Uterus (tissue), 4 donors: Measurements from ENCODE around the gene FBXO34. TPM values are rescaled to one million over a fixed set of nuclear protein-coding genes. Genes with fewer than 3 reads are reported as not detected.

ENCODE experiments used
- DNase-seq, 2 donors: peaks; one replicate each; pipeline ENCODE4 v3.0.0-alpha.2; 2019 to 2020
- H3K27ac ChIP-seq, 2 donors: fragments of 200-600 bp; sonication (generic); 1 replicate in 1 of 2; 2 replicates in 1 of 2; pipeline ENCODE4 v1.5.1; 2016 to 2018
- H3K27me3 ChIP-seq, 2 donors: fragments of 200-600 bp; sonication (generic); one replicate each; pipeline ENCODE4 v1.5.1; 2018 to 2019; ENCODE audit warnings: control low read depth in 1 of 2
- H3K36me3 ChIP-seq, 2 donors: fragments of 200-600 bp; sonication (generic); one replicate each; pipeline ENCODE4 v1.5.1; 2019; ENCODE audit warnings: control low read depth in 1 of 2
- H3K4me1 ChIP-seq, 2 donors: fragments of 200-600 bp; sonication (generic); one replicate each; pipeline ENCODE4 v1.5.1; 2018 to 2019; ENCODE audit warnings: control low read depth in 1 of 2
- H3K4me3 ChIP-seq, 2 donors: fragments of 200-600 bp; sonication (generic); 1 replicate in 1 of 2; 2 replicates in 1 of 2; pipeline ENCODE4 v1.5.1; 2018 to 2019; ENCODE audit warnings: mild to moderate bottlenecking in 1 of 2
- H3K9me3 ChIP-seq, 2 donors: fragments of 200-600 bp; sonication (generic); one replicate each; pipeline ENCODE4 v1.5.1; 2019; ENCODE audit warnings: control low read depth in 1 of 2
- CTCF ChIP-seq, 4 experiments: fragments of 200-600 bp in 2 of 4; fragments of 450-650 bp in 2 of 4; sonication (generic) in 2 of 4; IDR thresholded peaks; one replicate each; pipeline ENCODE4 v1.5.1; 2016 to 2019; ENCODE audit warnings: antibody characterized with exemption in 4 of 4, mild to moderate bottlenecking in 2 of 4, moderate library complexity in 1 of 4
- POLR2A ChIP-seq, 2 donors: fragments of 450-650 bp; IDR thresholded peaks; one replicate each; pipeline ENCODE4 v1.6.1; 2016; ENCODE audit warnings: antibody characterized with exemption in 2 of 2, mild to moderate bottlenecking in 1 of 2, moderate library complexity in 1 of 2
- intact Hi-C: fragments of 100-400 bp; cut with DNase I; formaldehyde crosslinking; loops from one replicate; pipeline ENCODE4 v1.15.1; 2023; ENCODE audit warnings: low total_unique reads
- total RNA-seq, 4 donors: library from RNA; depleted of rRNA in 3 of 4; stranded (reverse); fragments of >200 nt in 3 of 4; gene quantifications; one replicate each; pipeline versions ENCODE4 v1.1.0 to v1.2.4, GENCODE V29; 2014 to 2023
- donor health status: DM: yes; HTN: yes; CAD: no.

Gene FBXO34
- total RNA-seq, 4 donors from 2014 or later = 15.9 to 47.4 (median 20.3) TPM

- TF ChIP-seq CTCF (IDR thresholded peaks at IDR 0.05) (no peak), POLR2A (IDR thresholded peaks at IDR 0.05) (no peak)
- no peak overlapping the region for H3K4me3 ChIP-seq
Measured at GRCh38 chr14:55298500-55298822, 27.2 kb downstream of the FBXO34 start.

GRCh38 chr14:55301437-55302121 is 30.4 kb downstream of the FBXO34 start:
- Histone ChIP-seq H3K4me3 (no peak overlapping the region), H3K36me3 (no peaks in the 10 kb centered on the region), H3K4me1 (peaks cover 0 to 3% of the 10 kb centered on the region in 2 donors), H3K27me3 (no peaks in the 10 kb centered on the region), H3K9me3 (no peaks in the 10 kb centered on the region), H3K27ac (no peak overlapping the region)
- no peak for TF ChIP-seq CTCF (IDR thresholded peaks at IDR 0.05)
- no peak for TF ChIP-seq POLR2A (IDR thresholded peaks at IDR 0.05)
- intact Hi-C loops = no loop called here
- DNase-seq = no peak

More at GRCh38 chr14:55298500-55298822, 27.2 kb downstream of the FBXO34 start:
- Histone ChIP-seq H3K36me3 (no peaks in the 10 kb centered on the region), H3K27ac (no peak overlapping the region), H3K27me3 (no peaks in the 10 kb centered on the region), H3K4me1 (peaks cover 0 to 3% of the 10 kb centered on the region in 2 donors), H3K9me3 (no peaks in the 10 kb centered on the region)
- DNase-seq = no peak
- intact Hi-C loops = no loop called here

- Histone ChIP-seq H3K36me3 (no peaks in the 10 kb centered on the region), H3K9me3 (no peaks in the 10 kb centered on the region), H3K27ac (peak overlapping the region in 1 of 2 donors; percentile 48), H3K4me1 (peaks cover 0 to 3% of the 10 kb centered on the region in 2 donors), H3K27me3 (no peaks in the 10 kb centered on the region), H3K4me3 (no peak overlapping the region)
- intact Hi-C loops = no loop called here
- no peak for TF ChIP-seq POLR2A (IDR thresholded peaks at IDR 0.05)
- no peak for TF ChIP-seq CTCF (IDR thresholded peaks at IDR 0.05)
- DNase-seq = no peak
Measured at GRCh38 chr14:55302367-55303124, 31.3 kb downstream of the FBXO34 start.

GRCh38 chr14:55303125-55303499 is 31.9 kb downstream of the FBXO34 start:
- peaks cover 0 to 3% of the 10 kb centered on the region in 2 donors for H3K4me1 ChIP-seq
- DNase-seq = no peak
- intact Hi-C loops = no loop called here
- H3K36me3 ChIP-seq = no peaks in the 10 kb centered on the region
- no peak overlapping the region for H3K4me3 ChIP-seq
- H3K9me3 ChIP-seq = no peaks in the 10 kb centered on the region
- no peak overlapping the region for H3K27ac ChIP-seq
- H3K27me3 ChIP-seq = no peaks in the 10 kb centered on the region
- no peak for TF ChIP-seq CTCF (IDR thresholded peaks at IDR 0.05)
- no peak for TF ChIP-seq POLR2A (IDR thresholded peaks at IDR 0.05)

GRCh38 chr14:55303691-55304145 is 32.5 kb downstream of the FBXO34 start:
- Histone ChIP-seq H3K27ac (no peak overlapping the region), H3K36me3 (no peaks in the 10 kb centered on the region), H3K4me1 (peaks cover 0 to 3% of the 10 kb centered on the region in 2 donors), H3K9me3 (no peaks in the 10 kb centered on the region), H3K4me3 (no peak overlapping the region), H3K27me3 (no peaks in the 10 kb centered on the region)
- DNase-seq = no peak
- TF ChIP-seq CTCF (IDR thresholded peaks at IDR 0.05) = no peak
- intact Hi-C loops = no loop called here
